Measurements from ENCODE around the gene ITSN2.

The ITSN2 gene

GRCh38 chr2:24176326-24176725, 184.0 kb downstream of the ITSN2 start:
- DNase-seq (ENCODE audit: low read depth): no peak

GRCh38 chr2:24175631-24176187, 184.6 kb downstream of the ITSN2 start:
- DNase-seq (ENCODE audit: low read depth): no peak

GRCh38 chr2:24174851-24175277, 185.5 kb downstream of the ITSN2 start, which contains the start of gene FAM228A:
Gene FAM228A, plus strand, starts transcription at chr2:24175053. Its CDS starts 428 bp downstream, at chr2:24175481.
- no peak for DNase-seq (ENCODE audit: low read depth)

GRCh38 chr2:24169023-24169422, 191.3 kb downstream of the ITSN2 start:
- no peak for DNase-seq (ENCODE audit: low read depth)

GRCh38 chr2:24164416-24164973, 195.8 kb downstream of the ITSN2 start:
- DNase-seq (ENCODE audit: low read depth): peak; percentile 46

GRCh38 chr2:24163601-24164000, 196.7 kb downstream of the ITSN2 start:
- no peak for DNase-seq (ENCODE audit: low read depth)

GRCh38 chr2:24163186-24163585, 197.2 kb downstream of the ITSN2 start:
- no peak for DNase-seq (ENCODE audit: low read depth)

GRCh38 chr2:24162494-24162893, 197.8 kb downstream of the ITSN2 start:
- no peak for DNase-seq (ENCODE audit: low read depth)

- no peak for DNase-seq (ENCODE audit: low read depth)
These were observed 199.6 kb downstream of the ITSN2 start for GRCh38 chr2:24160761-24161160.

- DNase-seq (ENCODE audit: low read depth): no peak
These were observed 200.6 kb downstream of the ITSN2 start for GRCh38 chr2:24159708-24160107.

- no peak for DNase-seq (ENCODE audit: low read depth)
These were observed 202.2 kb downstream of the ITSN2 start for GRCh38 chr2:24158131-24158530.

GRCh38 chr2:24153478-24153877, 206.9 kb downstream of the ITSN2 start:
- no peak for DNase-seq (ENCODE audit: low read depth)

All from activated T-cell treated with anti-CD3 and anti-CD28 coated beads for 48 hours (primary cell).